Measurements from ENCODE around the gene PLPP3. TPM values are rescaled to one million over a fixed set of nuclear protein-coding genes. Genes with fewer than 3 reads are reported as not detected.
A peak's percentile ranks its signal among the peaks of the same experiment; 100 is the strongest.

PLPP3 gene
- total and polyA plus RNA-seq, 9 of the 15 experiments (the other 6 are each of a cell fraction or from before 2014, with no cell fraction given), result 0.07 to 0.54 (median 0.20) TPM

- TF ChIP-seq MCM7 (IDR thresholded peaks at IDR 0.05) (no peak), ZNF253 (CRISPR knock-in tag; conservative IDR thresholded peaks at IDR 0.05) (no peak), CREM (IDR thresholded peaks at IDR 0.05; ENCODE audit: low read depth) (no peak), ZNF583 (CRISPR knock-in tag; IDR thresholded peaks at IDR 0.05) (no peak), ZNF280A (IDR thresholded peaks at IDR 0.05; ENCODE audit: low read depth, partially characterized antibody) (no peak), MTA2 (IDR thresholded peaks at IDR 0.05; ENCODE audit: low read depth) (0 out of 2 replicates have a peak, but pooled peaks have one; percentile 7), TBL1XR1 (IDR thresholded peaks at IDR 0.05; ENCODE audit: low read length in 2 of 2) (peak in 1 of 2 experiments; percentile 34; a peak in 1 of 4 replicates), CTCFL (IDR thresholded peaks at IDR 0.05; ENCODE audit: borderline replicate concordance, insufficient read depth, low read depth, low read length, poor library complexity, severe bottlenecking) (no peak), HNRNPL (IDR thresholded peaks at IDR 0.05; ENCODE audit: low read depth, low read length) (no peak), NFIC (IDR thresholded peaks at IDR 0.05) (0 out of 2 replicates have a peak, but pooled peaks have one; percentile 5), ZNF668 (CRISPR knock-in tag; IDR thresholded peaks at IDR 0.05) (no peak), FOXM1 (IDR thresholded peaks at IDR 0.05; ENCODE audit: low read depth) (no peak), FOXM1 (CRISPR knock-in tag; IDR thresholded peaks at IDR 0.05; ENCODE audit: low read depth) (no peak), CBX2 (IDR thresholded peaks at IDR 0.05; ENCODE audit: insufficient read depth, low read length, poor library complexity, severe bottlenecking) (no peak), BCLAF1 (IDR thresholded peaks at IDR 0.05; ENCODE audit: borderline replicate concordance in 1 of 2, control insufficient read depth in 1 of 2, low read depth in 2 of 2, low read length in 1 of 2) (no peak), ZNF23 (CRISPR knock-in tag; IDR thresholded peaks at IDR 0.05) (no peak), PTBP1 (IDR thresholded peaks at IDR 0.05; ENCODE audit: low read depth, low read length) (no peak)
- TF ChIP-seq, protein P1, sequence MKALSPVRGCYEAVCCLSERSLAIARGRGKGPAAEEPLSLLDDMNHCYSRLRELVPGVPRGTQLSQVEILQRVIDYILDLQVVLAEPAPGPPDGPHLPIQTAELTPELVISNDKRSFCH (CRISPR knock-in tag; IDR thresholded peaks at IDR 0.05), result no peak
- TF ChIP-seq, protein P1 (tag; IDR thresholded peaks at IDR 0.05), result no peak
- TF ChIP-seq, protein P2, sequence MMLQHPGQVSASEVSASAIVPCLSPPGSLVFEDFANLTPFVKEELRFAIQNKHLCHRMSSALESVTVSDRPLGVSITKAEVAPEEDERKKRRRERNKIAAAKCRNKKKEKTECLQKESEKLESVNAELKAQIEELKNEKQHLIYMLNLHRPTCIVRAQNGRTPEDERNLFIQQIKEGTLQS (IDR thresholded peaks at IDR 0.05), result peak; percentile 79
- TF ChIP-seq, protein P2 (CRISPR knock-in tag; conservative IDR thresholded peaks at IDR 0.05), result no peak
Measured at GRCh38 chr1:56516539-56517252, 62.7 kb downstream of the PLPP3 start (continued).
